Stimulated activated CD4-positive, alpha-beta T cell treated with anti-CD3 and anti-CD28 coated beads, Interleukin-2, amount 100 ng/mL, for 48 hours (primary cell): ENCODE data around the gene HTR3A.

Experiments
- DNase-seq, 2 donors: peaks; one replicate each; pipeline ENCODE4 v3.0.0-alpha.2; 2020

HTR3A gene

GRCh38 chr11:113980785-113981184, 5.9 kb downstream of the HTR3A start:
- DNase-seq, result no peak

DNA sequence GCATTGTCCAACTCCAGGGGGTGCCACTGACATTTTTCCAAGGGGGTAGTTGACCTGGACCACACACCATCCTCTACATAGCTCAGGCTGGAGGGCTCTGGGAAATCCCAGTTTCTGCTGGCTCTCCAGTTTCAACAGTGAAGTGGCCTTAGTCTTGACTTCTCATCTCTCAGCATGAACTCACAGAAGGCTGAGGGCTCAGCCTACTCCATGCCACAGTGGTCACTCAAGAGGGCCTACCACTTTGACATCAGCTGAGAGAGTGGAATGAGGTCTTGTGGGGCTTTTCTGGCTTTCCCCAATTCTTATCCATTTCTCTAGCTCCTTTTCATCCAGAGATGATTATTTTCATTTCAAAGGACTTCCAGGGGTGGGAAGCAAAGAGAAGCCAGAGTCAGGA, 7.4 kb downstream of the HTR3A start:
- DNase-seq, result no peak

DNA sequence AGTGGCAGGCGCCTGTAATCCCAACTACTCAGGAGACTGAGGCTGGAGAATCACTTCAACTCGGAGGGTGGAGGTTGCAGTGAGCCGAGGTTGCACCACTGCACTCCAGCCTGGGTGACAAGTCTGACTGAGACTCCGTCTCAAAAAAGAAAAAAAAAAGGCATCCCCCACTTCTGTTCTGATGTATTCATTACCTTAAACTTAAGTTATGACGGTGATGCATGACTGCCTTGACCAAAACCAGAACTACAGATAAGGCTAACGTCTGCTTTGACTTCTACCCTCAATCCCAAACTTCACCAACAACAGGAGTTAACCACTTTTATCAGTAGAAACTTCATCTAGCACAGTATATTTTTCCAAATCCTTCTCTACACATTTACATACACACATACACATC, 9.9 kb downstream of the HTR3A start:
- DNase-seq, result no peak

- no peak for DNase-seq
These were observed 11.0 kb downstream of the HTR3A start for GRCh38 chr11:113985906-113986305.

DNA sequence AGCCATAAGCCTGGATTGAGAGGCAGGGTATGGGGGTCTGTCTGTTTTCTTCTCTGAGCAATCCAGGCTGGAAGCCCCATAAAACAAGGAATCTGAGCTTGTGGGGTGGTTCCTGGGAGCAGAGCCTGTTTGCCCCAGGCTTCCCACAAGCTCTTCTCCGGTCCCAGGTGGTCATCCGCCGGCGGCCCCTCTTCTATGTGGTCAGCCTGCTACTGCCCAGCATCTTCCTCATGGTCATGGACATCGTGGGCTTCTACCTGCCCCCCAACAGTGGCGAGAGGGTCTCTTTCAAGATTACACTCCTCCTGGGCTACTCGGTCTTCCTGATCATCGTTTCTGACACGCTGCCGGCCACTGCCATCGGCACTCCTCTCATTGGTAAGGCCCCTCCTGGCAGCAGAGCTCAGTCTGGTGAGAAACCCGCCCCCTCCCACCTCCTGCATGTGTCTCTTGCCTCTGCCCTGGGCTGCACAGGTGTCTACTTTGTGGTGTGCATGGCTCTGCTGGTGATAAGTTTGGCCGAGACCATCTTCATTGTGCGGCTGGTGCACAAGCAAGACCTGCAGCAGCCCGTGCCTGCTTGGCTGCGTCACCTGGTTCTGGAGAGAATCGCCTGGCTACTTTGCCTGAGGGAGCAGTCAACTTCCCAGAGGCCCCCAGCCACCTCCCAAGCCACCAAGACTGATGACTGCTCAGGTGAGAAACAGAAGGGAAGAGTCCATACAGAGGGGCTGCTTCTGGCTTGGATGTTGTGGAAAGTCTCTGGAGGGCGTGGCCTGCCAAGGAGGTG, 11.6 kb downstream of the HTR3A start:
- DNase-seq, result no peak

DNA sequence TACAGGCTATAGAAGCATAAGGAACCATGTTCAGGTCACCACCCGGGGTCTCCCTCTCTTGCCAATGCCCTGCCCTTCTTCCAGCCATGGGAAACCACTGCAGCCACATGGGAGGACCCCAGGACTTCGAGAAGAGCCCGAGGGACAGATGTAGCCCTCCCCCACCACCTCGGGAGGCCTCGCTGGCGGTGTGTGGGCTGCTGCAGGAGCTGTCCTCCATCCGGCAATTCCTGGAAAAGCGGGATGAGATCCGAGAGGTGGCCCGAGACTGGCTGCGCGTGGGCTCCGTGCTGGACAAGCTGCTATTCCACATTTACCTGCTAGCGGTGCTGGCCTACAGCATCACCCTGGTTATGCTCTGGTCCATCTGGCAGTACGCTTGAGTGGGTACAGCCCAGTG, 14.5 kb downstream of the HTR3A start:
- DNase-seq, result no peak

DNA sequence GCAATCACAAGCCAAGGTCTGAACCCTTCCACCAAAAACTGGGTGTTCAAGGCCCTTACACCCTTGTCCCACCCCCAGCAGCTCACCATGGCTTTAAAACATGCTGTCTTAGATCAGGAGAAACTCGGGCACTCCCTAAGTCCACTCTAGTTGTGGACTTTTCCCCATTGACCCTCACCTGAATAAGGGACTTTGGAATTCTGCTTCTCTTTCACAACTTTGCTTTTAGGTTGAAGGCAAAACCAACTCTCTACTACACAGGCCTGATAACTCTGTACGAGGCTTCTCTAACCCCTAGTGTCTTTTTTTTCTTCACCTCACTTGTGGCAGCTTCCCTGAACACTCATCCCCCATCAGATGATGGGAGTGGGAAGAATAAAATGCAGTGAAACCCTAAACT, 15.0 kb downstream of the HTR3A start:
- no peak for DNase-seq

DNA sequence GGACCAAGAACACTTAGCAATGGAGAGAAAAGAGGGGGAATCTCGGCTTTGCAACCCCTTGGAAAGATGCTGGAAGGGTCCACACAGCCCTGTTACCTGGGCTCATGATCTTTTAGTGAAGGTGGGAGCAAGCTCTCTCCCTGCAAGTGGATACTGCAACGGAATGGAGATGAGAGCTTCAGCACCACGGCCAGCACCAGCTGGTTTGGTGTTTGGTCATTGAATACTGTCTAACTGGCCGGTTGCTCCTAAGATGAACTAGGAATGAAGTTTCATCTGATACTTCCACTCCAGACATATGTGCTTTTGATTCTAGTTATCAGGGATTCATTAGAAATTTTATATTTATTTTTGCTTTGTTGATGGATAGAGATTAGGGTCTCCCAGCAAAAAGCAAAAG, 16.3 kb downstream of the HTR3A start:
- DNase-seq, result no peak

GRCh38 chr11:113991718-113992458, 17.0 kb downstream of the HTR3A start:
- DNase-seq, result no peak

DNA sequence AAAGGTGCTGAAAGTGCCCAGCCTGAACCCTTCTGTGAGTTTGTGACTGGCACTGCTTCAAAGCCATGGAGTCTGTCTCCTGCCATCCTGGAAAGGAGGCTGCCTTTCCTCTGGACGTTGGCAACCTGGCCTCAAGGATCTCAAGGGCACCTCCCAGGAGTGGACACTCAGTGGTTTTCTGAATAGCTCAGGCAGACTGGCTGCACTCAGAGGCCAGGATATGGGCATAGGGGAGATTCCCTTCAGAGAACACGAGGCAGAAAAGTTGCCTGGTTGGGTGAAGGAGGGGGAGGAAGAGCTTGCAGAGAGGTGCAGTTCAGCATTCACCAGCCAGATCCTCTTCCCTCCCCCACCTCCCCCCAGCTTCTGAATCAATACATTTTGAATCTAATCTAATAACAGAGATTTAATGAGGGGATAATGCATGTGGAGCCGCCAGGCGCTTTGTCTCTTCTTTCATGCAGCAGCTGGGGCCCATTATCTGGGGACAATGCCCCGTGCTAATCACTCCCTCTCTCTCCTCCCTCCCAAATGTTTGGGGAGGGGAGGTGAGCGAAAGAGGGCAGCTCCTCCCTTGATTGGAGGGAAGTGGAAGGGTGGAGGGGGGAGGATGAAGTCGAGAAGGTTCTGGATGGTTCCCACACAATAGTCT, 17.7 kb downstream of the HTR3A start:
- DNase-seq, result no peak

DNA sequence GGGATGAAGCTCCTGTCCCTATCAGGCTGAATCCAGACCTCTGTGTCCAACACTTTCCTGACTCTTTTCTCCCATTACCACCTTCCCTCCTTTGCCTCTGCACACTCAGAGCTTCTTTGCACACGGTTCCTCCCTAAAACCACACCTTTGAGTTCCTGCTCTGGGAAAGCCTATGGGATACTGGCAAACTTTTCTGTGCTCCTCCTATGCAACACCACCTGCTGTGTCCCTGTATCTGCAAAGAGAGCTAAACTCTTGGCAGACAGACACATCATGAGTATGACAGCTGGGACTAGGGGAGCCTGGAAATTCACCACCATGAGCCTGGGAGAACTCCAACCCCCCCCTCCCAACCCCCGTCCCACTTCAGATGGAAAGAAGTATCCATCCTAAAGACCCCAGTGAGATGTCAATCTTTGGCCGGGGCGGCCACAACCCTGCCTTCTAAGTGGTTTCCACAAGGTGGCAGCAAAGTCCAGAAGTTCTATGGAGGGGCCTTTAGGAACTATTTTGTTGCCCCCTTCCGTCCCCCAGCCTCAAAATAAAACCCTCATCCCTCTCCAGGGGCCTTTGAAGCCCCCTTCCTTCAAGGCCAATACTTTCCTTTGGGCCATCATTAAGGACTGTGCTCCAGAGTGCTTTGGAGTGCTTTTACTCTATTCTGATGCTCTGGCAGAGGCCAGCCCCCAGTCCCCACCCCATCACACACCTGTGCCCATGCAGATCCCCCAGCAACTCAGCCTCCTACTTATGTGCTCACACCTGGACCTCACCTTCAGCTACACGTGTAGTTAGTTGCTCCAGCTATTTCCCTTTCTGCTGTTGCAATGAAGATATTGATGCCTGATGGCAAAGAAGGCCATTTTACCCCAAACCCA, 19.4 kb downstream of the HTR3A start:
- DNase-seq, result peak; percentile 34 to 37

- no peak for DNase-seq
These were observed 22.6 kb downstream of the HTR3A start for GRCh38 chr11:113997473-113997872.

DNA sequence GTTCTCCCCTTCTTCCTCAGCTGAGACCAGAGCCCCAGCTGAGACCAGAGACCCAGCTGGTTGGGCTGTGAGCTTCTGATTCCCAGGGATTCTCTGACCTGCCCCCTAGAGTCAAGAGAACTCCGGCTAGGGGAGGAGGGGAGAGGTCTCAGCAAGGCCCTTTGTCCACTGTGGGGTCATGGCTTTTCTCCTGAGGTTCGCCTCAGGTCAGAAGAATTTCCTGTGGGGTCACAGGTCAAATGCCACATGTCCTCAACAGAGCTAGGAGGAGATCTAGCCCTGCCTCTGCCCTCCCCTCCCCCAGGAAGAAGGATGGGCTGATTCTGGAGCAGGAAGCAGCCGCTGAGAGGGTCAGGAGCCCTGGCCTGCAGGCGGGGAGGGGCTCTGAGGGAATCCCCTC, 23.7 kb downstream of the HTR3A start:
- DNase-seq, result no peak

GRCh38 chr11:114000526-114000925, 25.6 kb downstream of the HTR3A start:
- no peak for DNase-seq

- no peak for DNase-seq
These were observed 26.5 kb downstream of the HTR3A start for GRCh38 chr11:114001416-114001815.

DNA sequence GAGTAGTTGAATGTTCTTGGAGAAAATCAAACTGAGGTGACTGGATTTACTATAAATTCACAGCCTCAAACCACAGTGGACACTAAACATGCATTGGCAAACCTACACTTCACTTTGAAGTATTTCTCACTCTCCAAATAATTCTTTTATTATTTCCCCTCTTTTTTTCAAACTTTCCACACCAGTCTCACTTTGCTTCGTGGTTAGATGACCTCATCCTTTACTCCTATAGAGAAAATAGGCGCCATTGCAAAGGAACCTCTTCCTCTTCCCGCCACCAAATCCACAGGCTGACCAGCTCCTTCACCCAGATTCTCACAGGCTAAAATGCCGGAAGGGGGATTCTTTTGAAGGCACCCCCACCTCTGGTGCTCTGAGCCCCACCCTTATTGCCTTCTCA, 33.4 kb downstream of the HTR3A start:
- no peak for DNase-seq

DNA sequence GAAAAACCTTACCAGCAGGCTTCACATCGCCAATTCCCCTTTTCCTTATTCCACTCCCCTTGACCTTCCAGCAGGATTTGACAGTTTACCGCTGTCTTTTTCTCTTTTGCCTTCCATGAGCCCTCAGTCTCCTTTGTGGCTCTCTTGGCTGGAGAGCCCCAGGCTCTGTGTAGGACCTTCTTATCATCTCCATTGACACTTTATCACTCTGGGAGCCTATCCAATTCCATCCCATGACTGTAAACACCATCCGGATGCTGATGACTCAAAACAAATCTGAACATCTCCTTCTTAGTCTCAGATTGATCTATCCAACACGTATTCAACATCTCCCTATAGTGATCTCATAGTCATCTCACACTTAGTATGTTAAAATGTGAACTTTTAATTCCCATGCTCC, 36.0 kb downstream of the HTR3A start:
- no peak for DNase-seq

DNA sequence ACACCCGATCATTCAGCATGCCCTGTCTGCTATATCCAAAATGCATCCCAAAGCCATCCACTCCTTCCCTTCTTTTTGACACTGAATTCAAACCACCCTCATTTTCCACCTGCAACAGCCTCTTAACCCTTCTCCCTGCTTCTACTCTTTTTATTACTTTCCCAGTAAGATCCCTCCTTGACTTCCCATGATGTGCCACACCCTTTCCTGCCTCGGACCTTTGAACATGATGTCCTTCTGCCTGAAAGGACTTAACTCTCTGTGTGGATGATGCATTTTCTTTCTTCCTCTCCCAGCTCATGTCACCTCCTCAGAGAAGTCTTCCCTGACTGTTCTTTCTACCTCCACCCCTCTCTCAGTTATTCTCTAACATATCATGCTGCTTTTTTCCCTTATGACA, 36.5 kb downstream of the HTR3A start:
- DNase-seq, result no peak

DNA sequence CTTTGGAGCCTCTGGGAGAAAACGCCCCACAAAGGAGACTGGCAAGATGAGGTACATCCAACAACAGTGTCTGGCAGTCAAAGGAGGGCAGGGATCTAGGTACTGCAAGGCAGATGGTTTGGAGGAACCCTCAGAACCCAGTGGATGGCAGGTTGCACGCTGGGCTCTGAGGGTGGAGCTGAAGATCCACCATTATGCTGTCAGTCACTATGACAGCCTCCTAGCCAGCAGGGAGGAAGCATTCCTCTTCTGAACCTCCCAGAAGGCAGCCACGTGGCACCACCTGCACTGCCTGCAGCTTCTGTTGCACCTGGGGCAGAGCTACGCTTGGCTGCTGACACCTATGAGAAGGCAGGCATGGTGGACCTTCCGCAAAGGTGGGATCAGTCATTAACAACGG, 40.2 kb downstream of the HTR3A start:
- no peak for DNase-seq

DNA sequence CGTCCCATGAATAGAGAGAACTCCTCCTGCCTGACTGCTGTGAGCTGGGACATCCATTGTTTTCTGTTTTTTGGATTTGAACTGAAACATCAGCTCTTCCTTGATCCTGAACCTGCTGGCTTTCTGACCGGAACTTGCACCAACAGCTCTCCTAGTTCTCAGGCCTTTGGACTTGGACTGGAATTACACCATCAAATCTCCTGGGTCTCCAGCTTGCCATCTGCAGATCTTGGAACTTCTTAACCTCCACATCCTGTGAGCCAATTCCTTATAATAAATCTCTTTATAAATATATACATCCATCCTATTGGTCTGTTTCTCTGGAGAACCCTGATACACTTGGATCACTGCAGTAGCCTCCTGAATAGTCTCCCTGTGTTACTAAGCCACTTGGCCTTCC, 42.1 kb downstream of the HTR3A start:
- DNase-seq, result no peak

DNA sequence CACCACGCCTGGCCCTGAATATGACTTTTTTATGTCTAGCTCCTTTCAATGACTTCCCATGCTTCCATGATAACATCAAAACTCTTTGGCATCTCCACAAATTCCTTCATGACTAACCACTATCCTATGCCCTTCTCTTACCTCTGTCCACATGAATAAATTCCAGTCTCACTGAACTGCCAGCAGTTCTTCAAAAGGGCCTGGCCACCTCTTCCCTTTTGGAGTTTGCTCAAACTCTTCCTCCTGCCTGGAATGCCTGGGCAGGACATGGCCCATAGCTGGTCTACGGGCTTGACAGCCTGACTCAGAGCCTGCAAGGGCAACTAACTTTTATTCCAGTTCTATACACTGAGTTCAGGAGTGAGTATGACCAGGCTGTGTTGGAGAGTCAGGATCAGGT, 42.8 kb downstream of the HTR3A start:
- no peak for DNase-seq

DNA sequence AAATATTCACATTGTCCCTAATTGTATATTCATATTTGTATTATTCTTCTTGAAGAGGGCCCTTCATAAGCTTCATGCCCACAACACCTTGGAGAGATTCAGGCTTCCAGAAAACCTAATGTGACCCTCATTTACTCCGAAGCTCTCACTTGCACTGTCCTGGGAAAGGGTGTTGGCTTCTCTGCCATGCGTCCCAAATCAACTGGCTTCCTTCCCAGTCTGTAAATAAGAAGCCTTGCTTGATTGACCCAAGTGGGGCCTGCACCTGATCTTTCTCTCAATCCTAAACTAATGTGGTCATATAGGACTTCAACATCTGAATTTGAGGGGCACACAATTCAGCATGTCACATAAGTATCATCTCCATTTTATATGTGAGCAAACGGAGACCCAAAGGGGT, 44.1 kb downstream of the HTR3A start:
- no peak for DNase-seq

DNA sequence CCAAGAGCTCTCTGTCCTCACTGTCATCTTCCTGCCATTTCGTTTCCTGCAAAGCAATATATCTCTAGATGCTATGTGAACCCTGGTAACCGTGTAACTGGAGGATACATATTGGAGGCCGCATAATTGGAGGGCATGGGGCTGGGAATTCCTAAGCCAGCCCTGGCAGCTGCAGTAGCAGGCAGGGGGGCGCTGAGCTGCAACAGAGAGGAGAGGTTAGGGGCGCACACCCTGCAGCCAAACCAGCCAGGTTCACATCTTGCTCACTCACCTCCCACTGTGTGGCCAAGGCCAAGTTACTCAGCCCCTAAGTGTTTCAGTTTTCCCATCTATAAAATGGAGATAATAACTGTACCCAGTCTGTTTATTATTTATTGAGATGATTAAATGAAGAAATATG, 44.7 kb downstream of the HTR3A start:
- no peak for DNase-seq
